IMR-90 (cell line): ENCODE measurements around the gene UNC79.

ENCODE experiments used
- BHLHE40 ChIP-seq: fragments of 150-350 bp; IDR thresholded peaks from 2 replicates; pipeline ENCODE4 v1.6.1; 2016; ENCODE audit warnings: mild to moderate bottlenecking, low read depth, low read length
- CTCF ChIP-seq: conservative IDR thresholded peaks from 2 replicates; pipeline ENCODE4 v1.5.1; 2012; ENCODE audit warnings: mild to moderate bottlenecking, low read depth, low read length, improper control_type of control experiment
- ELK1 ChIP-seq: fragments of 150-350 bp; IDR thresholded peaks from 2 replicates; pipeline ENCODE4 v1.6.1; 2016; ENCODE audit warnings: low read depth, mild to moderate bottlenecking, low read length, moderate library complexity, borderline replicate concordance
- MXI1 ChIP-seq: IDR thresholded peaks from 2 replicates; pipeline ENCODE4 v1.6.1; 2012; ENCODE audit warnings: low read depth, mild to moderate bottlenecking, low read length, moderate library complexity, borderline replicate concordance
- NFE2L2 ChIP-seq: fragments of 150-350 bp; IDR thresholded peaks from 2 replicates; pipeline ENCODE4 v1.6.1; 2016; ENCODE audit warnings: low read depth, mild to moderate bottlenecking, low read length
- POLR2A ChIP-seq: IDR thresholded peaks from 2 replicates; pipeline ENCODE4 v1.6.1; 2012; ENCODE audit warnings: mild to moderate bottlenecking, low read depth, low read length
- RAD21 ChIP-seq: IDR thresholded peaks from 2 replicates; pipeline ENCODE4 v1.6.1; 2012; ENCODE audit warnings: low read length, improper control_type of control experiment
- RCOR1 ChIP-seq: IDR thresholded peaks from 2 replicates; pipeline ENCODE4 v1.6.1; 2012; ENCODE audit warnings: mild to moderate bottlenecking, low read length, improper control_type of control experiment; ENCODE audit not compliant: insufficient replicate concordance
- SMC3 ChIP-seq: fragments of 150-350 bp; IDR thresholded peaks from 2 replicates; pipeline ENCODE4 v1.6.1; 2016; ENCODE audit warnings: low read depth, mild to moderate bottlenecking, antibody characterized with exemption, low read length, moderate library complexity
- USF2 ChIP-seq: fragments of 150-350 bp; IDR thresholded peaks from 2 replicates; pipeline ENCODE4 v1.6.1; 2017; ENCODE audit warnings: mild to moderate bottlenecking, antibody characterized with exemption, low read length, low read depth

- no peak for TF ChIP-seq POLR2A
- TF ChIP-seq RAD21, result no peak
- TF ChIP-seq CTCF, result no peak
- no peak for TF ChIP-seq USF2
- TF ChIP-seq ELK1, result no peak
- no peak for TF ChIP-seq MXI1
- TF ChIP-seq BHLHE40, result no peak
- no peak for TF ChIP-seq SMC3
- no peak for TF ChIP-seq RCOR1
- no peak for TF ChIP-seq NFE2L2
These were observed 303.5 kb downstream of the UNC79 start for GRCh38 chr14:93734086-93734822.
